ENCODE measurements around the gene KCTD17.

KCTD17 gene

DNA sequence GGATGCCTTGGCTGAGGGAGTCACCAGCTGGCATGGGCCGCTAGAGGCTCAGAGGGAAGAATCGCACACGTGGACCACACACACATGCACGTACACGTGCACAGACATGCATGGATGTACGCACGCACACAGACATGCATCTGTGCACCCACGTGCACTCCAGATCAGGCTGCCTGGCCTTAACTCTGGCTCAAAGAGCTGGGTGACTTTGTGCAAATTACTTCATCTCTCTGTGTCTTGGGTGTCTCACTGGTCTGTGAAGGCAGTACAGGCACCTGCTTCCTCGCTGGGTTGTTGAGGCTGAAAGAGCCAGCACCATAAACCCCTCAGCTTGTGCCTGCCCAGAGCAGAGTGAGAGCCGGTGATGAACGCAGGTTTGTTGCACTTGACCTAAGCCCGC lies 29.3 kb downstream of the KCTD17 start:
- DNase-seq: no peak

DNA sequence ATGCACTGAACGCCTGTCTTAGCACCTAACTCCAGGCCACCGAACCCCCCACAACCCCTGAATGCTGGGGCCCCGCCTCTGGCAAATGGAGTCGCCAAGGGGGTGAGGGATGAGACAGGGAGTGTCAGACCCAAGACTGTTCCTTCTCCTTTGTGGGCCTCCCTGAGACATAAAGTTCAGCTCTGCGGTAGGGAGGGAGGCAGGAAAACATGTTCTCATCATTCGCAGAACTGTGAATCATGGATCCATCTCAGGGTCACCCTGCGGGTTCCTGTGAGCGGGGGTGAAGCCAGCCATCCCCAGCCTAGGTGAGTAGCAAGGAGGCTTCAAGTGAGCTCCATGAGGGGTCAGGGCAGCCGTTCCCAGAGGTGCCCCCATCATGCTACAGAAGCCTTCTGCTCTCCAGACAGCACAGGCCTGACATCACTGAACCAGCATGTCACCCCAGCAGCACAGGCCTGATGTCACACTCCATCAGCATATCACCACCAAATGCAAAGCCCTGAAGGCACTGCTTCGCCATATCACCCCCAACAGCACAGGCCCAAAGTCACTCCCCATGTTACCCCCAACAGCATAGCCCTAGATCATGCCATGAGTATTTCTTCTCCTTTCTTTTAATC lies 30.8 kb downstream of the KCTD17 start:
- no peak for DNase-seq

DNA sequence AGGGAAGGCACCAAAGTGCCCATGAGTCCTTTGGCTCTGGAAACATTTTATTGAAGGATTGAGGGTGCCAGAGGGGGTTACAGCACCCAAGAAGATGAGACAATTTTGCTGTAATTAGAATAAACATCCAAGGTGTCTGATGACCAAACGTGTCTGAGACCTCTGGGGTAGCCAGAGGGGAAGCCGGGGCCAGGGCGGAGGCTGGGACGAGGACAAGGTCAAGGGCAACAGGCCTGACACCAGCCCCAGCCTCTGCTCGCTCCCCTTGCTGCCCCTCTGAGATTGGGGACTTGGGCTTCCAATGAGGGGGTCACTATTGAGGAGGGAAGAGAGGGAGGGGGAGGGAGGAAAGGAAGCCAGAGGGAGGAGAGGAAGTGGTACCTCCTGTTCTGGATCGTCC lies 32.4 kb downstream of the KCTD17 start:
- DNase-seq: no peak

DNA sequence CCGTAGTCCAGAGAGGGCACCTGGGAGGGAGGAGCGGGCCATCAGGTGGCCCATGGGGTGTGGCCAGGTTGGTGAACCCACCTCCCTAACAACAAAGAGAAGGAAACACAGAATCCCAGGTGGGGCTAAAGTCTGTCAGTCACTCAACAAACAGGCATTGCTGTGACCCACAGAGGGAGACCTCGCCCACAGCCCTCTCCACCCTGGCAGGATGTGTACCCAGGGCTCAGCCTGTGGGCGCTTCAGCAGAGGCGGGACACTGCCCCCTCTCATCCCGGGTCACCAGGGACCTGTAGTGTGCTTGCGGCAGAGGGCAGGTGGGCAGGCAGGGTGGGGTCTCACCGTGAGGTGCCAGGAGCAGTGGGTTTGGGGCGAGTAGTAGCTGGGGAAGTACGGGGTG lies 32.8 kb downstream of the KCTD17 start:
- no peak for DNase-seq

DNA sequence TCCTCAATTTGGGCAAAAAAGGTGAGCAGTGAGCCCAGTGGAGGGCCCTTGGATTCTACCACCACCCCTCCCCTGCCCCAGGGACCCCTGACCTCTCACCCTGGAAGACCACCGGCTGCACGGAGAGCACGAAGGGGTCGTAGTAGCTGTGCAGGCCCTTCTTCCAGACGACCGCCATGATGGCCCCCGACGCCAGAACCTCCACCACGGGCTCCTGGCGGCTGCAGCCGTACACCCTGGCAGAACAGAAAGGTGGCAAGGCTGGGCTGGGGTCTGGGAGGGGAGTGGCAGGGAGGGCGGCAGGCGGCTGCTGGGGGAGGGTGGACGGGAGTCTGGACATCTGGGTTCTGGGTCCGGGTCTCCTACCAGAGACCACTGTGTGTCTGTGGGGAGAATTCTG lies 34.6 kb downstream of the KCTD17 start:
- no peak for DNase-seq

DNA sequence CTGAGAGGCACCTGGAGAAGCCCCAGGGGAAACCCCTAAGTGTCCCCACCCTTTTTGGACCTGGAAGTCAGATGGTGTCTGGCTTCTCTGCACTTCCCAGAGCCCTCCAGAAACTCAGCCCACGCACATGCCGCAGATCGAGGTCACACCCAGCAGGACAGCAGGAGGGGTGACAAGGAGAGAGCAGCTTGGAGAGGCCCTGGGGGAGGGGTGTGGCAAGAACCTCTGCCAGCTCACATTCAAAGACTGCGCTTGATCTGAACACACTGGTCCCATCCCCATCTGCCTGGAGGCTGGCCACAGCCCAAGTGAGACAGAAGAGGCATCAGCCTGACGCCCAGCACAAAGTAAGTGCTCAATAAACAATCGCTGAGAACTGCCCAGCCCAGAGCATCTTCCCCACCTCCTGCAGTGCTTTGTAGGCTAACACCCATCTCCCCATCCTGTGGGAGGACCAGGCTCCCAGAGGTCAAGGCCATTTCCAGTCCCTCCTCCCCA lies 36.6 kb downstream of the KCTD17 start:
- no peak for DNase-seq

DNA sequence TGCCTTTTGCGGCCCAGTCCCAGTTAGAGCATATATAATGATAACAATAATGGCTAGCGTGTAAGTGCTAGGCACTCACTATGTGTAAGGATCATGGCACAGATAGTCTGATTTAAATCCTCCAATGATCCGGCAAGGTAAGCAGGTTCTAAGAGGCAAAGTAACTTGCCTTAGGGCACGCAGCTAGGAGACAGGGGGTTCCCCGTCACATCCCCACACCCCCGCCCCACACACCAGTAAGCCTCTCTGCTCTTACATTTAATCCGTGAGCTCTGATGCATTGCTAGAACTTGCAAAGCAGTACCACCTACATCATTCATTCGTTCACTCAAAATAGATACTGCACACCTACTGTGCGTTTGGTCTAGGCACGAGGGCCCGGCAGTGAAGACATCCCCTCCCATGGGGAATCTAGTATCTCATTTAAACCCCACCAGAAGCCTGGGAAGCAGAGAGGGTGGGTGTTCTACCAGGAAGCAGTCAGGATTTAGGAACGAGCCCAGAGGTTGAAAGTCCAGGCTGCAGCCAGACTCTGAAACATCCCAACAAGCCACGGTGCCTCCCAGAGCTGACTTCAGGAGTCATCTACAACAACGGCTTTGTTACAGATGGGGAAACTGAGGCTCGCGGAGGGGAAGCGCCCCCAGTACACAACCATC lies 37.3 kb downstream of the KCTD17 start:
- DNase-seq: no peak

DNA sequence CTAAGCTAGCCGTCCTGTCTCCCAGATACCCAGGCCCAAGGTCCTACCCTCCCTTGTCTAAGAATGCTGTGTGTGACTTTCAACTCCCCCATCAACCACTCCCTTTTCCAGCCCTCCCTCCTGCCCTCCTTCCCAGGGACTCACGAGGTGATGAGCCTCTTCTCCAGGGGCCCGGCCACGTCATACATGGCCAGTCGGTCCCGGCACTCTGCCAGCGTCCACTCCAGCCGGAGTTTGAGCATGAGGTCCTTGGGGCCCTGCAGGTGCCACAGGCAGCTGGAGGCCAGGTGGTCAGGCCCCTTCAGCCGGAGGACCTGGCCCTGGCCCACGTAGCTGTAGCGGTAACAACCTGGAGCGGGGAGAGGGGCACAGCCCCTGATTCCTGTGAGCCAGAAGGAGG lies 37.9 kb downstream of the KCTD17 start:
- no peak for DNase-seq

DNA sequence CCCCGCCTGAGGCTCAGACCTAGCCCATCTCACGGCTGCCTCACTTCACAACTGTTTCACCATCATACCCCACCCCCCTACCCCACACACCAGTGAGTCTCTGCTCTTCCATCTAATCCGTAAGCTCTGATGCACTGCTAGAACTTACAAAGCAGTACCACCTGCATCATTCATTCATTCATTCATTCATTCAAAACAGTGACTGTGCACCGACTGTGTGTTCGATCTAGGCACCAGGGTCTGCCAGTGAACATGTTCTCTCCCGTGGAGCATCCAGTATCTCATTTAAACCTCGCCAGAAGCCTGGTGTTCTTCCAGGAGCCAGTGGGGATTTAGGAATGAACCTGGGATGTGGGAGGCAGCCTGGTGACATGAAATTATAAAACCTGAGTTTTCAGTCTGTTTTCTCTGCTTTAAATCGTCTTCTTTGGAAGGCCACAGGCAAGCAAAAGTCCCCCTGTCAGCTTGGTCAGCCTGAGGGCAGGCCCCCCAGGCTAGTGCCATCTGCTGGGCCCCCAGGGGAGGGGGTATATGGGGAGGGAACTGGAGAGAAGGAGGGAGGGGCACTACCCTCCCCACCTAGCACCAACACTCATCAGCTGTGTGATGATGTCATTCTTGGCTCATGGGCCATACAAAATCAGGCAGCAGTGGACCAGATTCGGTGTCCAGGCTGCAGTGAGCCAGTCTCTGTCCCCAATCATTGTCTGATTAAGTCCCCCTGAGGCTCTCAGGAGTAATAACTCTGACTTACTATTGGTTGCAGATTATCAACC lies 39.6 kb downstream of the KCTD17 start:
- no peak for DNase-seq

DNA sequence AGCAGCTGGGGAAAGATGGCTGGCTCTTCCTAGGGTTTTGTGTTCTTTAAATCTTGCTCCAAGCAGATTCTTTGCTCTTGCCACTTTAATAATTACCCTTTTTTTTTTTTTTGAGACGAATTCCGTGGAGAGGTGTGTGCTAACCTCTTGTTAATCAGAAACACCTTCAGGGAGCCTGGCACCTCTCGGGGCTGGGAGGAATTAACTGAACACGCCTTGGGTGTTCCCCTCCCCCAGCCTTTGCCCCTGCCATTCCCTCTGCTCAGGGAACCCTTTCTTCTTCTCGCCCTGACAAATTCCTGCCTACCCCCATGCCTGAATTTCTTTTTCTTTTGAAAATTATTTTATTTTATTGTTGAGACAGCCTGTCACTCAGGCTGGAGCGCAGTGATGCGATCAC lies 40.5 kb downstream of the KCTD17 start:
- DNase-seq: no peak

DNA sequence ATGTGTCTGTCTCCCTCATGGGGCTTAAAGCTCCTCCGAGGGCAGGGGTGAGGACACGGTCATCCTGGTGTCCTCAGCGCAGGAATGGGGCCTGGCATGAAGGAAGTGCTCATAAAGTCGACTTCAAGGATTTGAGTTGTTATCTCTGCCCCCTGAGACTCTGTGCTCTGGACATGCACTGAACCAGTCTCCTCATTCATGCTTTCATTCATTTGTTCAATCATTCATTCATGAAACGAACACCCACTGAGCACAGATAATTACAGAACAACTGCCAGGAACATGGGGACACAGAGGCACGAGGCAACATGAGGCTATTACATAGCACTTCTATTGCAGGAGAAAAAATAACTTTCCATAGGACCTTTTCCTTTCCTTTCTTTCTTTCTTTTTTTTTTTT lies 41.5 kb downstream of the KCTD17 start:
- DNase-seq: no peak

DNA sequence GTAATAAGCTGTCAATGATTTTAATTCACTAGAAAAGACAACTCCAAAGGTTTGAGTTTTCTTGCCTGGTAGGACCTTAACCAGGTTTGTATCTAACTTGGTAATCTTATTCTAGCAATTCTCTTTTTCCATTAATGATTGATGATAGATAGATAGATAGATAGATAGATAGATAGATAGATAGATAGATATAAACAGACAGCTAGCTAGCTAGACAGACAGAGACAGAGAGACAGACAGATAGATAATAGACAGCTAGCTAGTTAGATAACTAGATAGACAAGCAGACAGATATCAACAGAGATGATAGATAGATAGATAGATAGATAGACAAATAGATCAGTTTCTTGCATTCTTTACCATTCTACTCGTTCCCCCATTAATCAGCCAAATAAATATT lies 42.7 kb downstream of the KCTD17 start:
- no peak for DNase-seq

DNA sequence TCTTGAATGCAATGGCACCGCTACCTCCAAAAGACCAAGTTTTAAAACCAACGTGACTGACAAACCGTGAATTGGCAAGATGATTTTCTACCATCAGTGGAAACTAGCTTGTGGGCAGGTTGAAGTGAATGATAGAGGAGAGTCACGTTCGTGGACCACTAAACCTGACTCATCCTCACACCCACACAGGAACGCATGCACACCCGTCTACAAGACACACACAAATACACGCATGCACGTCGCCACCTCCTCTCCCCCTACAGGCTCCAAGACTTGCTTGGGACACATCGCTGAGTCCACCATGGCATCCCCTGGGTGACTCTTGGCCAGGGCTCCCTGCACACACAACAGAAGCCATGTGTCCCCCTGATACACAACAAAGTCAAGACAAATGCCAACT lies 43.6 kb downstream of the KCTD17 start:
- DNase-seq: no peak

DNA sequence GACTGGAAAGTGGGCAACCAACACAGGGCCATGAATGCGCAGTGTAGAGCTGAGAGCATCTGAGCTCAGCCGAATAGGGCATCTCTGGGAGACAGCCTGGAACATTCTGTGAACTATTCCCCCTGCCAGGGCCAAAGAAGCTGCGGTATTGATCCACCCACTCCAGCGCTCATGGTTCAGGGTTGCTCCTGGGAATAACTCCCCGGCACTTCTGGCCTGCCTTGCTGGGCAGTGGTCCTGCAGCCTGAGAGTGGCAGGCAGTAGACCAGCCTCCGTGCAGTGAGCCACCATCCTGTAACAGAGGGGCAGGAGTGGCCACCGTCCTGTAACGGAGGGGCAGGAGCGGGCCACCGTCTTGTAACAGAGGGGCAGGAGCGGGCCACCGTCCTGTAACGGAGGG lies 45.8 kb downstream of the KCTD17 start:
- DNase-seq: no peak

DNA sequence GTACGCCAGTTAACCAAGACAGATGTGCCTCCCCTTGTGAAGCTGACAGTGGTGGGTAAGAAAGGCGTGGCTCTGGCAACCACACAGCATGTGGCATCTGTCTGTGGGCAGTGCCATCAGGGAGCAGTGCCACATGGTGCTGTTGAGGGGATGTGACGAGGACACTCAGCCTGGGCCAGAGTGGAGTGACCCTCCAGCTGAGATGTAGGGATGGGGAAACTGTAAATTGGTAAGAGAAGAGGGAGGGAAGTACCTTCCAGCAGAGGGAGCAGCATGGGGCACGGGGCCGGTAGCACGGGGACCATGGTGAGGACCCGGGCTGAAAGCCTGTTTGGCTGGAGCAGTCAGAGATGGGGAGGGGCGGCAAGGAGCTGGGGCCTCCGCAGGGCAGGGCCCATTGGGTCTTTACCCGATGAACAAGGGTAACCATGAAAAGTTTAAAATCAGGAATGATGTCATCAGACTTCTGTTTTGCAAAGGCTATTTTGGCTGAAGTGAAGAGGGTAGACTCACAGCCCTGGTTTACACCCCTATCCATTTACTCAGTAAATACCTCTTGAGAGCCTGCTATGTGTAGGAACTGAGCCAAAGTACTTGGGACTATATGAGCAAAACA lies 47.5 kb downstream of the KCTD17 start:
- DNase-seq: no peak

DNA sequence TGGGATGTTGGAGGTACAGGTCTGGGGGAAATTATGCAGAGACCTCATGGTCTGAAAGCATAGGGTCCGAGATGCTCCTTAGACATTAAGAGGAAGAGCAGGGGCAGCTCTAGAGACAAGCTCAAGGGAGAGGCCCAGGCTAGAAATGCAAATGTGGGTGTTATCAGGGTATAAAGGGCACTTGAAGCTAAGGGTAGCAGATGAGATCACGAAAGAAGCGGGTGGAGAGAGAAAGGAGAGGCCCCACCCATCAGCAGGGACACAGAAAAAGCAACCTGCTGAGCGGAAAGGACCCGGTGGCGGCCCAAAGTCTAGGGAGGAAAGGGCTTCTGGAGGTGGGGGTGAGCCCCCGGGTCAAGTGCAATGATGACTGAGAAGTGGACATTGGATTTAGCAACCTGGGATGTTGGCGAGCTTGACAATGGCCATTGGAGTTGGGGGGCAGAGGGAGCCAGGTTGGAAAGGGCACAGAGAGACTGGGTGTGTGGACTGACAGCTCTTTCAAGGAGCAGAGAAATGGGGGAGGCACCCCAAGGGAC lies 49.1 kb downstream of the KCTD17 start:
- DNase-seq: no peak

DNA sequence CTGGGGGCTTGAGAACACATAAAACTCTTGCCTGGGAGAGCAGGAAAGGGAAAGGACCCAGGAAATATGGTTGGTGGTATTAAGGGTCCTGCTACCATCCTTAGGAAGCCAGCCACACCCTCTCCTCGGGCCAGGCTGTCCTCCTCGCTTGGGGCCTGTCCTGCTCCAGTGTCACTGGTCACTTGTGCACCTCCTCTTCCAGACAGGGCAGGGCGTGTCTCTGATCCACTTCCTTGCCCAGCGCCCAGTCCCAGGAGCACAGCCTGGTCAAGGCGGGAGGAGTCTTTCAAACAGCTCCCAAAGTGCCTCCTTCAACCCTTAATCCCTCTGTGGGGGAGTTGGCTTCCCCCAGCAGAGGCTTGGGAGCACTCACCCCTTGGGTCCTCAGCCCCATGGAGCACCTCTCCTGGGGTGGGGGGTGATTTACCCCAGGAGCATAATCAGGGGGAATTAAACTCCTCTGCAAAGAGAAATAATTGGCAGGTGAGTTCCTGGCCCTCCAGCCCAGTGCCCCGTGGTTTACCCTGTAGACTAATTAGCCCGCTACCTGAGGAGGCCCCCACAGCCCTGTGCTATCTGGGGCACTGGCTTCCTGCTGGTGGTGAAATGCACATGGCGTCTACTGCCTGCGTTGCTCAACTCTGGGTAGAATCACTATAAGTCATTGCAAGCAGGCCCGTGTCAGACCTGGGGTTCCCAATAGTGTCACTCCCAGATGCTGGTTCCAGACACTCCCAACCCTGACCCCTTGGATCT lies 49.9 kb downstream of the KCTD17 start:
- no peak for DNase-seq

DNA sequence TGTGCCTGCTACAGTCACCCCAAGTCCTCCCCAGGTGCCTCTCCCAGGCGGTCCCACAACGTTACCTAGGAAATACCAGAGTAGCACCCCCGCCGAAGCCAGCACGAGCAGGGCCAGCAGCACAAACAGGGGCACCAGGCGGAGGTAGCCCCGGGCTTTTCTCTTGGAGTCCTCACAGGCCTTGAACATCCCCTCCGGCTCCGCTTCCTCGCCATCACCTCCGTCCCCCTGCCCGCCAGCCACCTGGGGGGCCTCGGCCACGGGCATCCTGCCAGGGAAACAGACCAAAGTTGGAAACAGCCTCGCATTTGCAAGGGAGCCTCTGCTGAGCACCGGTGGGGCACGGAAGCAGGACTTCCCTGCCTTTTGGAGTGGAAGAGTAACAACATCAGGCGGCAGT lies 51.6 kb downstream of the KCTD17 start:
- DNase-seq: no peak

DNA sequence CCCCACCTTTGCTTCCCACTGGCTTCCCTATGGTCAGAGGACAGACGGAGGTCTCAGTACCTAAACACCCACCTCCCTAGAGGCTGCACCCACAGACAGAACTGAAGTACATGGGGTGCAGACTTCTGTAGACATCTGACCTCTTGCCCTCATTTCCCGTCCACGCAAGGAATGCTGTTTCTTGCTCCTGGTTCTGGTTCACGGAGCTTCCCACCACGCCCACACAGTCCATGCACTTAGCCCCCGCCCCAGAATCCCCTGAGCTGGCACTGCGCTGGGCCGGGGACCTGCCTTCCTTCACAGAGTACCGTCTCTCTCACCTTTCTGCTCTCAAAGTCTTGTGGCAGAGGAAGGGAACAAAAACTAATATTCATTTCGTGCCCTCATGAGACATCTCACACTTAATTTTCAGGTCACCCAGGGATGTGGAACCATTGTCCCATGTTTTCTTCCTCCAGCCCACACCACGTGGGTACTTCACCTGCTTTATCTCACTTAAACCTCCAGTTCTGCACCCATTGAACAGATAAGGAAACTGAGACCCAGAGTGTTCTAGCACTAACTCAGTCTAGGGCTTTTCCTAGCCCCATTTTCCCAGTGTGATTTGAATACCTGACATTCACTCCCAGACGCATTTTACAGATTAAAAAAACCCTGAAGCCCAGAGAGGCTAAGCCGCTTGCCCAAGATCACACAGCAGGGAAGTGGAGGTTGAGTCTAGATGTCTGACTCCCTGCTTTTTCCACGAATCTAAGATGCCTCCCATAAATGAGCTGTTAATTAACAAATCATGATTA lies 52.3 kb downstream of the KCTD17 start:
- no peak for DNase-seq

DNA sequence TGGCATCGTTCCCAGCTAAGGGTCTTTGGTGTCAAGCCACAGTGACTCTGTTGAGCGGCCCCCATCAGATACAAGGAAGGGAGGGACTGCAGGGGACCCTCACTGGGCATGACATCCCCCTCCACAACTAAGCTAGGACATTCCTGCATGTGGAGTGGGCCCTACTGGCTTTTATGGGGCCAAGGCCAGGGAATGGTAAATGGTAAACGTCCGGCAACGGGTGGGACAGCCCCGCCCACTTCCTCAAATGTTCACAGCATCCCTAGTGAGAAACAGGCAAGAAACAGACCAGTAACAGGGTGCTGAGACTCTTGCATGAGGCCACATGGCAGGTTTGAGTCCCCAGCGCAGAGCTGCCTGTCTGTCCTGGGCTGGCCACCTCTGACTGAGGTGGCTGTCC lies 53.6 kb downstream of the KCTD17 start:
- DNase-seq: no peak

DNA sequence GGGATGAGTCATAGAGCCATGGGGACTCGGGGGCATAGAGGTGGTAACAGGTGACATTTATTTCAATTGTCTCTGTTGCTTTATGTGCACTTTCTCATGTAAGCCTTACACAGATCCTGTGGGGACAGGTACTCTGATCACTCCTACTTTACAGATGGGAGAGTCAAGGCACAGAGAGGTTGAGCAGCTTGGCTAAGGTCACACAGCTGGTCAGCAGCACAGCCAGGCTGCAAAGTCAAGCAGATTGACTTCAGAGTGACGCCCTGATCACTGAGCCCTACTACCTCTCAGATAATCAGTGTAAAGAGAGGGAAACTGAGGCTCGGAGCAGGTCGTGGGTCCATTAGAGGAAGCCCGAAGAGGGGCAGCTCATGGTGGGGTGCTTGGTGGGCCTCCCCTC lies 54.4 kb downstream of the KCTD17 start:
- DNase-seq: no peak
